ACC112 (cell line): ENCODE results near the gene RGS19.

Experiments
- H2AFZ ChIP-seq: fragments of 200-600 bp; sonication (generic); one replicate; pipeline ENCODE4 v1.6.0; 2017; ENCODE audit warnings: antibody characterized with exemption, low read length; ENCODE audit not compliant: unreplicated experiment
- H3K27ac ChIP-seq: fragments of 200-600 bp; sonication (generic); 2 replicates; pipeline ENCODE4 v1.5.1; 2014; ENCODE audit warnings: low read depth, mild to moderate bottlenecking, antibody characterized with exemption, low read length, moderate library complexity
- H3K27me3 ChIP-seq: fragments of 200-600 bp; sonication (generic); 2 replicates; pipeline ENCODE4 v1.6.1; 2014; ENCODE audit warnings: mild to moderate bottlenecking, antibody characterized with exemption, low read length, moderate library complexity, mixed read lengths; ENCODE audit not compliant: insufficient read depth
- H3K36me3 ChIP-seq: fragments of 200-600 bp; sonication (generic); 2 replicates; pipeline ENCODE4 v1.6.1; 2016; ENCODE audit warnings: mild to moderate bottlenecking, antibody characterized with exemption, low read length, moderate library complexity, mixed read lengths; ENCODE audit not compliant: insufficient read depth
- H3K4me1 ChIP-seq: fragments of 200-600 bp; sonication (generic); one replicate; pipeline ENCODE4 v1.6.1; 2016; ENCODE audit warnings: low read length, mixed read lengths; ENCODE audit not compliant: insufficient read depth, unreplicated experiment, control insufficient read depth
- H3K4me3 ChIP-seq: fragments of 200-600 bp; sonication (generic); 2 replicates; pipeline ENCODE4 v1.5.1; 2014; ENCODE audit warnings: mild to moderate bottlenecking, low read depth, low read length
- H3K79me2 ChIP-seq: fragments of 200-600 bp; sonication (generic); one replicate; pipeline ENCODE4 v1.6.0; 2016; ENCODE audit warnings: low read length; ENCODE audit not compliant: control insufficient read depth, unreplicated experiment, insufficient read depth

The RGS19 gene

DNA sequence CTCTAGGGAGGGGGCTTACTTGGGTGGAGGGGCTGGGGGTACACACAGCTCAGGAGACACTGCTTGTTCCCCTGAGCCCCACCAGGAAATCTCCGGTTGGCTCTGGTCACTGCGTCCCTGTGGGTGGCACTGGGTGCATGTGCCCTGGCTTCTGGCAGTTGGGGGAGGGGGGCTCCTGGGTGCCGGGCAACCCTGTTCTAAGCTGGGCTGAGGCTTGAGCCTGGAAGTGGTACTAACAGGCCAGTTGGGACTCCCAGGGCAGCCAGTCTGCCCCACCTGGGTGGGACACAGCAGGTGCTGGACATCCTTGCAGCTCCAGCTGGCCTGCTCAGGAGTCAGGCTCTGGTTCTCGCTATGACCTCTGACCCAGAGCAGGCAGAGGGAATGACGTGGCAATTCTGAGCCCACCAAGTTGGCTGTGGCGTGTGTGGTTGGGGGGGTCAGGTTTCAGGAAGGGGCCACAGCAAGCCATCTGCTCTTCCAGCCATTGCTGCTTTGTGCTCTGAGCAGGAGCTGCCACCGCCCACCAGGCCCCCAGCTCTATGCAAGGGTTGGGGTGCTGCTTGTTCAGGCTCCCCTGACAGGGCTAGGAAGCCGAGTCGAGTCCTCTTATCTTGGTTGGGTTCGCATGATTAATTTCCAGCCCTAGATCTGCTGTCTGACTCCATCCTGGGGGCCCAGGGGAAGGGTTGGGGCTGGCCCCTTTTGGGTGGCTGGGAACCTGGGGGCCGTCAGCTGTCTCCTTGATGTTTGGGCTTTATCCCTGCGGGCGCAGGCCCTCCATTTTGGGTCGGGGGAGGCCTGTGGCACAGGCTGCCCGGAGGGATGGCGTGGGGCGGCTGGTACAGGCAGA, 42.7 kb downstream of the RGS19 start:
- peaks cover 4% of the 10 kb centered on the region for H3K4me1 ChIP-seq

GRCh38 chr20:64035933-64036345, 43.4 kb downstream of the RGS19 start, which contains the start of gene C20orf204:
Gene C20orf204 (plus strand): TSS chr20:64036182. CDS start chr20:64036324, 142 bp downstream.
- H3K36me3 ChIP-seq: no peaks in the 10 kb centered on the region
- no peak within 1 kb of the TSS for H3K4me3 ChIP-seq
- H3K27me3 ChIP-seq: peaks cover 23% of the 10 kb centered on the region
- no peaks in the 10 kb centered on the region for H3K79me2 ChIP-seq
- peaks cover 4% of the 10 kb centered on the region for H3K4me1 ChIP-seq
- no peak within 1 kb of the TSS for H3K27ac ChIP-seq
- no peak within 1 kb of the TSS for H2AFZ ChIP-seq

More for the DNA sequence above, 42.7 kb downstream of the RGS19 start:
- H3K79me2 ChIP-seq: no peaks in the 10 kb centered on the region
- H3K4me3 ChIP-seq: no peak overlapping the region
- no peak overlapping the region for H3K27ac ChIP-seq
- H2AFZ ChIP-seq: no peak overlapping the region
- peaks cover 29% of the 10 kb centered on the region for H3K27me3 ChIP-seq
- H3K36me3 ChIP-seq: no peaks in the 10 kb centered on the region

- Histone ChIP-seq H3K27me3 (peaks cover 18% of the 10 kb centered on the region), H3K4me1 (peaks cover 4% of the 10 kb centered on the region), H3K36me3 (peaks cover 2% of the 10 kb centered on the region; the same call in 1 of the 2 replicates), H3K27ac (no peak overlapping the region), H3K79me2 (no peaks in the 10 kb centered on the region), H2AFZ (no peak overlapping the region), H3K4me3 (no peak overlapping the region)
Measured at GRCh38 chr20:64035066-64035932, 44.0 kb downstream of the RGS19 start.

DNA sequence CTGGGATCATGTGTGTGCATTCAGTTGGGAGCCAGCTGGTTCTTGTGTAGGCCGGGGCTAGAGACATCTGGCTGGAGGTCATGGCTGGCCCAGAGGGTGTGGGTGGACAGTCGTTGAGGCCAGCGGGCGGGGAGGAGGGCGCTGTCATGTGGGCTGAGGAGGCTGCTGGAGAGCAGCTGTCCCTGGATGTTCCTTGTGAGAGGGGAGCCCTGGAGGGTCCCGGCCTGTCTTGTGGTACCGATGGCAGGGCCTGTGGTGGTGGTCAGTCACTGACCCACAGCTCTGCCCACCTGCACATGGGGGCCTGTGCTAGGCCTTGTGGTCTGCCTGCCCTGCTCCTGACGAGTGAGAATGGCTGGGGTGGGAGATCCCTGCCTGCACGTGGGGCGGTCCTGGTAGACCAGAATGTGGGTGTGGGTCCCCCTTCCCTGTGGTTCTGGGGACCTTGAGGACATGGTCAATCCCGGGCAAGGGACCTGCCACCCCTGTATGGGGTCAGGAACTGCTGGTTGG, 45.3 kb downstream of the RGS19 start:
- Histone ChIP-seq H3K79me2 (no peaks in the 10 kb centered on the region), H3K27ac (no peak overlapping the region), H3K36me3 (peaks cover 6% of the 10 kb centered on the region; the same call in 1 of the 2 replicates), H2AFZ (no peak overlapping the region), H3K4me1 (peaks cover 4% of the 10 kb centered on the region), H3K27me3 (peaks cover 13% of the 10 kb centered on the region), H3K4me3 (no peak overlapping the region)

DNA sequence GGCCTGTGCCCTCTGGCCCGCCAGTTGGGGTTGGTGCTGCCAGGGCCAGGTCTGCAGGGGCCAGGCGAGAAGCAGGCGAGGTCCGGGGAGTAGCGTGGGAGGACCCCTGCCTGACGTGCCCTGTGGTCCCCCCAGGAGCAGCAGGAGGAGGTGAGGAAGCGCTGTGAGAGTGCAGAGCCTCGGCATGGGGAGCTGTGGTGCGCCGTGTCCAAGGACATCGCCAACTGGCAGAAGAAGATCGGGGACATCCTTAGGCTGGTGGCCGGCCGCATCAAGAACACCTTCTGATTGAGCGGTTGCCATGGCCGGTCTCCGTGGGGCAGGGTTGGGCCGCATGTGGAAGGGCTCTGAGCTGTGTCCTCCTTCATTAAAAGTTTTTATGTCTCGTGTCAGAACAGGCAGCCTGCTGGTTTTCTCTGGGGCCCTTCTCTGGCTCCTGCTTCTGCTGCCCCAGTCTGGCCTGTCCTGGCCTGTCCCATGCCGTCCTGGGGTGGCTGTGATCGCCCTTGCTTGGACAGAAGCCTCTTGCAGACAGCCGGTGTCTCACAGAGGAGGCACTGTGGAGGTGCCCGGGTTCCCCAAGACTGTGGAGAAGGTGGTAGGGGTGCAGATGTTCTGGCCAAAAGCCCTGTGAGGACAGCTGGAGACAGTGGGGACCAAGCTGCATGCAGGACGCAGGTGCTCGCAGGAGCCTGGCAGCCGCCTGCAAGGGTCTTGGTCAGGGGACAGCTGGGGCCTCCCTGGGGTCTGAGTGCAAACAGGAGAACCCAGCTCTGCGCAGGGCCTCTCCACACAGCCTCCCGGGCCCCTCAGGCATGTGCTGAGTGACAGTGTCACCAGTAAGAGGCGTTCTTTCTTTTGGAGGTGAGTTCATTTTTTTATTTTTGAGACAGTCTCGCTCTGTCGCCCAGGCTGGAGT, 46.4 kb downstream of the RGS19 start:
- Histone ChIP-seq H3K4me3 (no peak overlapping the region), H2AFZ (no peak overlapping the region), H3K79me2 (no peaks in the 10 kb centered on the region), H3K4me1 (peaks cover 4% of the 10 kb centered on the region), H3K36me3 (peaks cover 12% of the 10 kb centered on the region; the same call in 1 of the 2 replicates), H3K27ac (no peak overlapping the region), H3K27me3 (peaks cover 11% of the 10 kb centered on the region)

DNA sequence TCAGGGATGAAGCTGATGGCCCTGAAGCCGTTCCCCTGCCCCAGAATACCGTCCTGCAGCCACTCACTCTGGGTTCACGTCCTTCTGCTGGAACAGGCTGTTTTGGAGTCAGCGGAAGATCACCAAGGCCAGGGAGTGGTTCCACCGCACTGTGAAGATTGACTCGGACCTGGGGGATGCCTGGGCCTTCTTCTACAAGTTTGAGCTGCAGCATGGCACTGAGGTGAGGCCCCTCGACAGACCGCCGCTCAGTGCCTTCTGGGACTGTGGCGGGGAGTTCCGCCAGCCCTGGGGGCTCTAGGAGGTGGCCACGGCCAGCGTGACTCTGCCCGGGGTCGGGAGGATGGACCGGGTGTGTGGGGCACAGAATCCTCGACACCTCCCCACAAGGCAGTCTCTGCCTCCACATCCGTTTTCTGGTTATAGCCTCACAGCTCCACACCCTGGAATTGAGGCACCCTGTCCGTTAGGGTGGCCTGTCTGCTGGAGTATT, 47.5 kb downstream of the RGS19 start:
- Histone ChIP-seq H3K27me3 (no peaks in the 10 kb centered on the region), H3K4me3 (no peak overlapping the region), H3K27ac (no peak overlapping the region), H2AFZ (no peak overlapping the region), H3K4me1 (peaks cover 4% of the 10 kb centered on the region), H3K79me2 (no peaks in the 10 kb centered on the region), H3K36me3 (peaks cover 20% of the 10 kb centered on the region; the same call in 1 of the 2 replicates)

DNA sequence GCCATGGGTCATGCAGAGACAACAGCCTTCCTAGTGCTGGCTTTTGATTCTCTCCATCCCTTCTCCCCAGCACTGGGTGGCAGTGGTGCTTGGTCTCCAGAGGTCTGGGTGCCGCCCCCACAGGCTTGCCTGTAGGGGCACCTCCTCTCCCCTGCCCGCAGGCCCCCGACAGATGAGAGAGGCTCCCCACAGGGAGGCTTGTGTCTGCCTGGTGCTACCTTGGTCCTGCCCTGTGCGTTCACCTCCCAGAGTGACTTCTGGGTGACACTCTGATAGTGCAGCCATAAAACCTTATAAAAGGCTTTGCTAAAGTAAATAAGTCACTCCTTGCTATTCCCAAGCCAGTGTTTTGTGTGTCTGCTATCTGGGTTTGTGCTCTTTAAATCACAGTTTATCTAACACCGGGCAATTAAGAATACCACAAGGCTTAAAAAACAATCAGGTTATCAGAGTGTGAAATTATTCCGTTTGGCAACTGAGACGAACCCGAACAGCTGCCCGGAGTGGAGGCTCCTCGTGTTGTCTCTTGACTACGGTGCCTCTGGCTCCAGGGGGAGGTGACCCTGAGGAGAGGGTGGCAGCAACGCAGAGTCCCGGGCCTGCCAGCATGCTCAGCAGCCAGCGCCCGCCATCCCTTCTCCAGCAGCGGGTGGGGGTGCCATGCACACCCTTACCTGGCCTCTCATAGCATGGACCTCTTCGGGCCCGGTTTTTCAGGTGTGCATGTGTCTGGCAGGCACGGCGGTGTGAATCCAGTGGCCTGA, 48.8 kb downstream of the RGS19 start:
- Histone ChIP-seq H2AFZ (no peak overlapping the region), H3K27me3 (no peaks in the 10 kb centered on the region), H3K27ac (no peak overlapping the region), H3K36me3 (peaks cover 23% of the 10 kb centered on the region; the same call in 1 of the 2 replicates), H3K79me2 (no peaks in the 10 kb centered on the region), H3K4me1 (peaks cover 4% of the 10 kb centered on the region), H3K4me3 (no peak overlapping the region)

DNA sequence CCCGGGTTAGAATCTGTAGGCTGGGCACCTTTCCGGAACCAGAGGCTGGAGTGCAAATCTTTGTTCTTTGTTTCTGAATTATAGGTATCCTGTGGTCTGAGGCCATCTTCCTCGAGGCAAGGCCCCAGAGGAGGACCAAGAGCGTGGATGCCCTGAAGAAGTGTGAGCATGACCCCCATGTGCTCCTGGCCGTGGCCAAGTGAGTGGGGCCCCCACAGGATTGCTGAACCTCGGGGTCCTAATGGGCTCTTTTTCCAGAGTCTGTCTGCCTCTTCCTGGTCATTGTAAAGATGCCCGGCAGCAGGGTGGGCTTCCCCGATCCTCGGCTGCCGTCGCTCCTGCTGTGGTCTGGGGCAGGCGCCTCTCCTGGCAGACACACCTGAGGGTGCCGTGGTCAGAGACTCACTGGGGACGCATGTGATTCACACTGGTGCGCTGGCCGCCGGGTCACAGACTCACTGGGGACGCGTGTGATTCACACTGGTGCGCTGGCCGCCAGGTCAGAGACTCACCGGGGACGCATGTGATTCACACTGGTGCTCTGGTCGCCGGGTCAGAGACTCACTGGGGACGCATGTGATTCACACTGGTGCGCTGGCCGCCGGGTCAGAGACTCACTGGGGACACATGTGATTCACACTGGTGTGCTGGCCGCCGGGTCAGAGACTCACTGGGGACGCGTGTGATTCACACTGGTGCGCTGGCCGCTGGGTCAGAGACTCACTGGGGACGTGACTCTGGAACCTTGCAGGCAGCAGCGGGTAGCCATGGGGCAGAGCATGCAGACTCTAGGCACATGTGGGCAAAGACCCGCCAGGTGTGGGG, 49.8 kb downstream of the RGS19 start:
- Histone ChIP-seq H3K79me2 (no peaks in the 10 kb centered on the region), H3K4me1 (peaks cover 4% of the 10 kb centered on the region), H3K27me3 (no peaks in the 10 kb centered on the region), H3K27ac (no peak overlapping the region), H3K36me3 (peaks cover 23% of the 10 kb centered on the region; the same call in 1 of the 2 replicates), H3K4me3 (no peak overlapping the region), H2AFZ (no peak overlapping the region)
